Endothelial cell of umbilical vein (primary cell): Measurements from ENCODE around the gene NELL2. TPM values are rescaled to one million over a fixed set of nuclear protein-coding genes. Genes with fewer than 3 reads are reported as not detected.

ENCODE experiments used
- BruUV-seq: library from RNA; stranded (reverse); fragments of 400-500 nt; replicated peaks from 2 replicates; lab custom pipeline; 2021; lab: Mats Ljungman, UMichigan
- CTCF ChIA-PET: fragments of 300-600, 350-600 bp; sonication (Branson Sonifier 250); formaldehyde crosslinking; loops from one replicate; lab custom pipeline; 2021; ENCODE audit warnings: antibody characterized with exemption, inconsistent platforms; lab: Charles Lee
- POLR2A ChIA-PET: fragments of 300-600, 350-600 bp; sonication (Branson Sonifier 250); formaldehyde crosslinking; loops from one replicate; lab custom pipeline; 2021; ENCODE audit warnings: antibody characterized with exemption, inconsistent platforms; lab: Charles Lee
- DNase-seq: peaks from one replicate; pipeline ENCODE4 v3.0.0-alpha.2; 2011; ENCODE audit warnings: low read depth, low spot score
- FAIRE-seq: peaks from 2 replicates; lab custom pipeline; 2011; peaks lifted over from hg19 to GRCh38; lab: Jason Lieb, UNC
- H2AFZ ChIP-seq: 2 replicates; pipeline ENCODE4 v1.6.0; 2012; ENCODE audit warnings: low read depth, low read length, control low read depth, inconsistent platforms
- H3K27ac ChIP-seq: 2 replicates; pipeline ENCODE4 v1.5.1; 2011; ENCODE audit warnings: low read depth, mild to moderate bottlenecking, control low read depth, low read length, moderate library complexity; ENCODE audit not compliant: insufficient read depth
- H3K27me3 ChIP-seq, 2 experiments: 2 replicates each; pipeline versions ENCODE4 v1.6.0 to v1.6.1; 2011; ENCODE audit warnings: low read length in 2 of 2, mixed read lengths in 1 of 2; ENCODE audit not compliant: control insufficient read depth in 2 of 2, insufficient read depth in 2 of 2
- H3K36me3 ChIP-seq, 2 experiments: 2 replicates in 1 of 2; 3 replicates in 1 of 2; pipeline ENCODE4 v1.5.1; 2011; ENCODE audit warnings: low read length in 2 of 2, mild to moderate bottlenecking in 1 of 2, moderate library complexity in 1 of 2; ENCODE audit not compliant: control insufficient read depth in 2 of 2, insufficient read depth in 2 of 2; ENCODE audit errors: extremely low read depth in 1 of 2
- H3K4me1 ChIP-seq: 3 replicates; pipeline ENCODE4 v1.5.1; 2011; ENCODE audit warnings: mild to moderate bottlenecking, low read length; ENCODE audit not compliant: control insufficient read depth, insufficient read depth; ENCODE audit errors: extremely low read depth
- H3K4me2 ChIP-seq: 2 replicates; pipeline ENCODE4 v1.6.1; 2011; ENCODE audit warnings: low read length, control low read depth, mixed read lengths; ENCODE audit not compliant: insufficient read depth
- H3K4me3 ChIP-seq, 3 experiments: fragments of 200-600 bp in 1 of 3; sonication (generic), shearing (Covaris generic) in 1 of 3; replicated peaks in 1 of 3; 2 replicates each; pipeline ENCODE4 v1.5.1; 2011 to 2016; ENCODE audit warnings: control low read depth in 3 of 3, low read length in 3 of 3, mild to moderate bottlenecking in 2 of 3, inconsistent platforms in 1 of 3, low read depth in 1 of 3, moderate library complexity in 1 of 3; ENCODE audit not compliant: insufficient read depth in 1 of 3
- H3K79me2 ChIP-seq: 2 replicates; pipeline ENCODE4 v1.6.0; 2012; ENCODE audit warnings: low read length, inconsistent platforms; ENCODE audit not compliant: control insufficient read depth, insufficient read depth
- H3K9ac ChIP-seq: replicated peaks from 2 replicates; pipeline ENCODE3; 2011; ENCODE audit warnings: low read length, control low read depth; ENCODE audit not compliant: insufficient read depth; ENCODE audit errors: extremely low read depth
- H3K9me1 ChIP-seq: replicated peaks from 3 replicates; pipeline ENCODE4 v1.6.0; 2011; ENCODE audit warnings: mild to moderate bottlenecking, low read length; ENCODE audit not compliant: control insufficient read depth, insufficient read depth; ENCODE audit errors: extremely low read depth
- H3K9me3 ChIP-seq: replicated peaks from 2 replicates; pipeline ENCODE4 v1.5.1; 2012; ENCODE audit warnings: low read length, inconsistent platforms; ENCODE audit not compliant: control insufficient read depth, insufficient read depth
- H4K20me1 ChIP-seq: replicated peaks from 2 replicates; pipeline ENCODE3; 2011; ENCODE audit warnings: mild to moderate bottlenecking, low read length; ENCODE audit not compliant: control insufficient read depth, insufficient read depth; ENCODE audit errors: extremely low read depth
- CTCF ChIP-seq, 2 donors: IDR thresholded peaks; 1 replicate in 1 of 2; 2 replicates in 1 of 2; pipeline ENCODE4 v1.5.1; 2011; ENCODE audit warnings: low read length in 2 of 2, mild to moderate bottlenecking in 2 of 2, moderate library complexity in 2 of 2, control low read depth in 1 of 2, inconsistent platforms in 1 of 2, low read depth in 1 of 2; ENCODE audit not compliant: insufficient read depth in 1 of 2; ENCODE audit errors: extremely low read depth in 1 of 2
- EZH2 ChIP-seq: IDR thresholded peaks from 2 replicates; pipeline ENCODE4 v1.6.1; 2012; ENCODE audit warnings: borderline replicate concordance, low read depth, mild to moderate bottlenecking, moderate library complexity, low read length, inconsistent platforms; ENCODE audit not compliant: severe bottlenecking
- FOS ChIP-seq: IDR thresholded peaks from 2 replicates; pipeline ENCODE4 v1.6.1; 2011; ENCODE audit warnings: mild to moderate bottlenecking, low read length, moderate library complexity, borderline replicate concordance; ENCODE audit not compliant: insufficient read depth
- GATA2 ChIP-seq: IDR thresholded peaks from 2 replicates; pipeline ENCODE4 v1.7.0; 2011; ENCODE audit warnings: low read depth, mild to moderate bottlenecking, moderate library complexity, mixed read lengths, low read length; ENCODE audit not compliant: insufficient read length, insufficient read depth
- JUN ChIP-seq: IDR thresholded peaks from 2 replicates; pipeline ENCODE4 v1.6.1; 2011; ENCODE audit warnings: borderline replicate concordance, low read depth; ENCODE audit not compliant: insufficient read length, insufficient read depth
- MAX ChIP-seq: IDR thresholded peaks from 2 replicates; pipeline ENCODE4 v1.6.1; 2011; ENCODE audit not compliant: insufficient read depth, insufficient read length
- MYC ChIP-seq: IDR thresholded peaks from one replicate; pipeline ENCODE4 v1.6.1; 2011; ENCODE audit warnings: mild to moderate bottlenecking, low read depth, low read length
- POLR2A ChIP-seq: IDR thresholded peaks from 2 replicates; pipeline ENCODE4 v1.6.1; 2012; ENCODE audit warnings: low read depth, mild to moderate bottlenecking, control low read depth, low read length
- POLR2AphosphoS5 ChIP-seq: IDR thresholded peaks from 2 replicates; pipeline ENCODE4 v1.6.1; 2012; ENCODE audit warnings: low read depth, mild to moderate bottlenecking, control low read depth, low read length, moderate library complexity; ENCODE audit not compliant: insufficient read depth
- dilution Hi-C: fragments of 300-500 bp; cut with MboI; formaldehyde crosslinking; loops from one replicate; pipeline ENCODE4 v1.15.0; 2019; ENCODE audit warnings: low sequenced_read_pairs; ENCODE audit not compliant: extremely low pct_ligation_motif_present
- intact Hi-C: fragments of 100-400 bp; cut with micrococcal nuclease; formaldehyde crosslinking; loops from one replicate; pipeline ENCODE4 v1.10.0; 2022
- polyA plus RNA-seq, 4 experiments: library from polyadenylated mRNA; depleted of rRNA in 3 of 4; stranded (reverse) in 3 of 4; unstranded in 1 of 4; fragments of >200 nt; gene quantifications; 2 replicates each; pipeline versions ENCODE4 v1.2.1 to v1.2.3, GENCODE V29; 2011 to 2012; ENCODE audit warnings: missing spikeins in 1 of 4
- total RNA-seq: library from RNA; stranded (reverse); gene quantifications from 2 replicates; pipeline ENCODE4 v1.2.3, GENCODE V29; 2021

The NELL2 gene
- total and polyA plus RNA-seq, 2 donors (not counting 3 experiments of a cell fraction or from before 2014, with no cell fraction given) = 0.11 to 0.49 TPM

- Histone ChIP-seq H3K4me2 (no peak overlapping the region), H3K27ac (no peak overlapping the region), H3K9me3 (no peaks in the 10 kb centered on the region), H2AFZ (no peak overlapping the region), H3K9me1 (no peaks in the 10 kb centered on the region), H3K4me3 (no peak overlapping the region), H4K20me1 (no peaks in the 10 kb centered on the region), H3K4me1 (no peaks in the 10 kb centered on the region), H3K27me3 (no peaks in the 10 kb centered on the region), H3K36me3 (no peaks in the 10 kb centered on the region), H3K79me2 (no peaks in the 10 kb centered on the region), H3K9ac (no peak overlapping the region)
- no peak for FAIRE-seq
- TF ChIP-seq POLR2A (no peak), MAX (no peak), JUN (no peak), FOS (no peak), GATA2 (no peak), EZH2 (no peak), CTCF (IDR thresholded peaks at IDR 0.05; ENCODE audit: extremely low read depth in 1 of 2, insufficient read depth in 1 of 2, low read depth in 1 of 2, low read length in 2 of 2) (no peak), MYC (no peak), POLR2AphosphoS5 (no peak)
- ChIA-PET POLR2A (no interaction called here), CTCF (no interaction called here)
- dilution Hi-C loops = no loop called here
- BruUV-seq = no TSS peak
- intact Hi-C loops = no loop called here
- no peak for DNase-seq
Observed at GRCh38 chr12:44571006-44571550, 305.0 kb downstream of the NELL2 start.
